IMR-90 (cell line): ENCODE results near the gene GUCY1A2. TPM values are rescaled to one million over a fixed set of nuclear protein-coding genes. Genes with fewer than 3 reads are reported as not detected.

Experiments used
- ATAC-seq: fragments of 200-7000 bp; cut with Tn5 transposase; 2 replicates; pipeline ENCODE4 v1.9.1; 2020; ENCODE audit warnings: low read depth, mild to moderate bottlenecking, moderate library complexity
- BruUV-seq: library from RNA; stranded (reverse); fragments of 400-500 nt; replicated peaks from 2 replicates; lab custom pipeline; 2021; lab: Mats Ljungman, UMichigan
- CTCF ChIA-PET: fragments of 300-600 bp; formaldehyde crosslinking; extraction: SDS; loops from one replicate; lab custom pipeline; 2021; ENCODE audit warnings: antibody characterized with exemption; lab: Yijun Ruan, JAX
- POLR2A ChIA-PET: fragments of 300-600 bp; sonication (Branson Sonifier 250); formaldehyde crosslinking; loops from one replicate; lab custom pipeline; 2022; ENCODE audit warnings: antibody characterized with exemption; ENCODE audit not compliant: unreplicated experiment; lab: Charles Lee
- DNase-seq: peaks from one replicate; pipeline ENCODE4 v3.0.0; 2013
- H2AFZ ChIP-seq: replicated peaks from 2 replicates; pipeline ENCODE3; 2013; ENCODE audit warnings: low read length, mild to moderate bottlenecking; ENCODE audit not compliant: poor library complexity
- H2AK5ac ChIP-seq: 2 replicates; pipeline ENCODE4 v1.6.1; 2013; ENCODE audit warnings: low read depth, low read length, inconsistent platforms
- H2AK9ac ChIP-seq: replicated peaks from 2 replicates; pipeline ENCODE3; 2013; ENCODE audit warnings: mild to moderate bottlenecking, low read depth, low read length, moderate library complexity; ENCODE audit not compliant: poor library complexity
- H2BK120ac ChIP-seq: 2 replicates; pipeline ENCODE4 v1.6.1; 2013; ENCODE audit warnings: low read depth, low read length, inconsistent platforms
- H2BK15ac ChIP-seq: 3 replicates; pipeline ENCODE4 v1.6.1; 2013; ENCODE audit warnings: low read depth, low read length, inconsistent platforms
- H2BK20ac ChIP-seq: 2 replicates; pipeline ENCODE4 v1.6.1; 2013; ENCODE audit warnings: low read depth, mild to moderate bottlenecking, inconsistent platforms, low read length, moderate library complexity
- H2BK5ac ChIP-seq: 2 replicates; pipeline ENCODE4 v1.6.1; 2013; ENCODE audit warnings: mild to moderate bottlenecking, low read depth, low read length, inconsistent platforms; ENCODE audit not compliant: poor library complexity, severe bottlenecking
- H3K14ac ChIP-seq: replicated peaks from 2 replicates; pipeline ENCODE4 v1.6.1; 2013; ENCODE audit warnings: low read depth, low read length, inconsistent platforms
- H3K18ac ChIP-seq: 2 replicates; pipeline ENCODE4 v1.6.1; 2013; ENCODE audit warnings: low read depth, low read length, control low read depth
- H3K23ac ChIP-seq: 2 replicates; pipeline ENCODE4 v1.6.1; 2013; ENCODE audit warnings: low read depth, low read length, inconsistent platforms
- H3K27ac ChIP-seq: 2 replicates; pipeline ENCODE4 v1.5.1; 2013; ENCODE audit warnings: mild to moderate bottlenecking, control low read depth, low read length; ENCODE audit not compliant: insufficient read depth
- H3K27me3 ChIP-seq: 2 replicates; pipeline ENCODE4 v1.6.1; 2013; ENCODE audit warnings: low read length; ENCODE audit not compliant: control insufficient read depth, insufficient read depth
- H3K36me3 ChIP-seq: 2 replicates; pipeline ENCODE4 v1.6.1; 2013; ENCODE audit warnings: low read length, mixed read lengths; ENCODE audit not compliant: control insufficient read depth, insufficient read depth
- H3K4ac ChIP-seq: 2 replicates; pipeline ENCODE4 v1.6.1; 2013; ENCODE audit warnings: low read depth, low read length, inconsistent platforms
- H3K4me1 ChIP-seq: 2 replicates; pipeline ENCODE4 v1.6.1; 2013; ENCODE audit warnings: low read length, mixed read lengths; ENCODE audit not compliant: control insufficient read depth, insufficient read depth
- H3K4me2 ChIP-seq: 2 replicates; pipeline ENCODE4 v1.6.1; 2013; ENCODE audit warnings: low read depth, mild to moderate bottlenecking, control low read depth, low read length, moderate library complexity
- H3K4me3 ChIP-seq: 2 replicates; pipeline ENCODE4 v1.5.1; 2013; ENCODE audit warnings: low read depth, mild to moderate bottlenecking, control low read depth, low read length, moderate library complexity; ENCODE audit not compliant: insufficient read depth
- H3K56ac ChIP-seq: 2 replicates; pipeline ENCODE4 v1.6.1; 2013; ENCODE audit warnings: low read length, inconsistent platforms; ENCODE audit not compliant: insufficient read depth; ENCODE audit errors: extremely low read depth
- H3K79me1 ChIP-seq, 2 experiments: 2 replicates each; pipeline ENCODE4 v1.6.1; 2013; ENCODE audit warnings: low read length in 2 of 2, inconsistent platforms in 1 of 2, low read depth in 1 of 2
- H3K9ac ChIP-seq: 2 replicates; pipeline ENCODE4 v1.6.1; 2013; ENCODE audit warnings: low read depth, low read length, control low read depth
- H3K9me1 ChIP-seq: 2 replicates; pipeline ENCODE4 v1.6.1; 2013; ENCODE audit warnings: low read length, inconsistent platforms; ENCODE audit not compliant: insufficient read depth
- H3K9me3 ChIP-seq: 2 replicates; pipeline ENCODE4 v1.6.1; 2013; ENCODE audit warnings: low read length; ENCODE audit not compliant: control insufficient read depth, insufficient read depth
- H4K20me1 ChIP-seq: 2 replicates; pipeline ENCODE4 v1.6.1; 2013; ENCODE audit warnings: low read length, inconsistent platforms; ENCODE audit not compliant: insufficient read depth
- H4K5ac ChIP-seq: 2 replicates; pipeline ENCODE4 v1.6.1; 2013; ENCODE audit warnings: mild to moderate bottlenecking, low read depth, low read length, control low read depth
- H4K8ac ChIP-seq, 2 experiments: 2 replicates each; pipeline ENCODE4 v1.6.1; 2013; ENCODE audit warnings: low read depth in 2 of 2, low read length in 2 of 2, control low read depth in 1 of 2, inconsistent platforms in 1 of 2
- H4K91ac ChIP-seq: 2 replicates; pipeline ENCODE4 v1.6.1; 2013; ENCODE audit warnings: low read depth, low read length, inconsistent platforms; ENCODE audit not compliant: insufficient read depth
- CHD1 ChIP-seq: IDR thresholded peaks from 2 replicates; pipeline ENCODE4 v1.6.1; 2012; ENCODE audit warnings: low read depth, low read length, improper control_type of control experiment
- ELK1 ChIP-seq: fragments of 150-350 bp; IDR thresholded peaks from 2 replicates; pipeline ENCODE4 v1.6.1; 2016; ENCODE audit warnings: low read depth, mild to moderate bottlenecking, low read length, moderate library complexity, borderline replicate concordance
- MAZ ChIP-seq: IDR thresholded peaks from 2 replicates; pipeline ENCODE4 v1.6.1; 2012; ENCODE audit warnings: low read depth, mild to moderate bottlenecking, low read length, improper control_type of control experiment, moderate library complexity, borderline replicate concordance
- NFE2L2 ChIP-seq: fragments of 150-350 bp; IDR thresholded peaks from 2 replicates; pipeline ENCODE4 v1.6.1; 2016; ENCODE audit warnings: low read depth, mild to moderate bottlenecking, low read length
- RFX5 ChIP-seq: IDR thresholded peaks from 2 replicates; pipeline ENCODE4 v1.8.0; 2012; ENCODE audit warnings: low read depth, mild to moderate bottlenecking, low read length, moderate library complexity
- USF2 ChIP-seq: fragments of 150-350 bp; IDR thresholded peaks from 2 replicates; pipeline ENCODE4 v1.6.1; 2017; ENCODE audit warnings: mild to moderate bottlenecking, antibody characterized with exemption, low read length, low read depth
- dilution Hi-C: fragments of 300-500 bp; cut with HindIII; formaldehyde crosslinking; loops from one replicate; pipeline ENCODE4 v1.14.3; 2018; ENCODE audit warnings: low sequenced_read_pairs; ENCODE audit not compliant: unreplicated experiment
- in situ Hi-C: fragments of 300-500 bp; cut with MboI; formaldehyde crosslinking; loops from 3 replicates; pipeline ENCODE4 v1.14.3; 2019; ENCODE audit warnings: low sequenced_read_pairs, inconsistent platforms, mixed read lengths
- intact Hi-C: fragments of 100-400 bp; cut with micrococcal nuclease; formaldehyde crosslinking; loops from 2 replicates; pipeline ENCODE4 v1.10.0; 2022
- polyA plus RNA-seq, 3 experiments: library from polyadenylated mRNA; depleted of rRNA; stranded (reverse); fragments of >200 nt; gene quantifications; 2 replicates each; pipeline ENCODE4 v1.2.3, GENCODE V29; 2012; ENCODE audit warnings: low replicate concordance in 1 of 3
- total RNA-seq: library from RNA; depleted of rRNA; stranded (reverse); fragments of >200 nt; gene quantifications from 2 replicates; pipeline ENCODE4 v1.2.3, GENCODE V29; 2012

The GUCY1A2 gene
- total and polyA plus RNA-seq, 2 of the 4 experiments (the other 2 are of a cell fraction), result under 0.01 to 0.03 TPM

- no peak overlapping the region for H3K4me2 ChIP-seq
- no peak overlapping the region for H3K4me3 ChIP-seq
- no peak overlapping the region for H2BK120ac ChIP-seq
- H3K18ac ChIP-seq, result no peak overlapping the region
- no peaks in the 10 kb centered on the region for H3K79me1 ChIP-seq
- ChIA-PET POLR2A (no interaction called here), CTCF (no interaction called here)
- no peak overlapping the region for H3K56ac ChIP-seq
- H2AK5ac ChIP-seq, result no peak overlapping the region
- H3K4ac ChIP-seq, result no peak overlapping the region
- H2BK20ac ChIP-seq, result no peak overlapping the region
- no peak for ATAC-seq
- no peak overlapping the region for H4K5ac ChIP-seq
- H3K4me1 ChIP-seq, result no peaks in the 10 kb centered on the region
- in situ Hi-C loops (no loop called here), intact Hi-C loops (no loop called here), dilution Hi-C loops (no loop called here)
- no peak overlapping the region for H2BK5ac ChIP-seq
- no peaks in the 10 kb centered on the region for H3K27me3 ChIP-seq
- no peak overlapping the region for H2AFZ ChIP-seq
- no peaks in the 10 kb centered on the region for H3K9me3 ChIP-seq
- no peak overlapping the region for H3K27ac ChIP-seq
- no peak for TF ChIP-seq RFX5
- TF ChIP-seq USF2, result no peak
- no peak for TF ChIP-seq MAZ
- TF ChIP-seq CHD1, result no peak
- TF ChIP-seq NFE2L2, result no peak
- no peak for TF ChIP-seq ELK1
- no peak overlapping the region for H4K91ac ChIP-seq
- H3K9ac ChIP-seq, result no peak overlapping the region
- no TSS peak for BruUV-seq
- no peak for DNase-seq
- no peak overlapping the region for H2BK15ac ChIP-seq
- no peak overlapping the region for H3K14ac ChIP-seq
- no peaks in the 10 kb centered on the region for H4K20me1 ChIP-seq
- no peak overlapping the region for H3K23ac ChIP-seq
- no peak overlapping the region for H4K8ac ChIP-seq
- H3K36me3 ChIP-seq, result no peaks in the 10 kb centered on the region
- H2AK9ac ChIP-seq, result no peak overlapping the region
- H3K9me1 ChIP-seq, result no peaks in the 10 kb centered on the region
These were observed 169.8 kb downstream of the GUCY1A2 start for GRCh38 chr11:106848526-106848925.
